Measurements from ENCODE around the gene CORO1C.
A peak's percentile ranks its signal among the peaks of the same experiment; 100 is the strongest.

Gene CORO1C

GRCh38 chr12:108616359-108616758 lies 115.0 kb downstream of the CORO1C start:
- DNase-seq (ENCODE audit: low read depth in 2 of 2): no peak

- DNase-seq (ENCODE audit: low read depth in 2 of 2): no peak
Observed at GRCh38 chr12:108615918-108616317, 115.4 kb downstream of the CORO1C start.

- DNase-seq (ENCODE audit: low read depth in 2 of 2): no peak
Observed at GRCh38 chr12:108614639-108615038, 116.7 kb downstream of the CORO1C start.

- DNase-seq (ENCODE audit: low read depth in 2 of 2): no peak
Observed at GRCh38 chr12:108614041-108614440, 117.3 kb downstream of the CORO1C start.

- no peak for DNase-seq (ENCODE audit: low read depth in 2 of 2)
Observed at GRCh38 chr12:108613548-108613947, 117.8 kb downstream of the CORO1C start.

GRCh38 chr12:108612788-108613282 lies 118.5 kb downstream of the CORO1C start:
- DNase-seq (ENCODE audit: low read depth in 2 of 2): no peak

- DNase-seq (ENCODE audit: low read depth in 2 of 2): peak in 1 of 2 experiments; percentile 65
Observed at GRCh38 chr12:108611884-108612415, 119.4 kb downstream of the CORO1C start.

GRCh38 chr12:108610856-108611605 lies 120.3 kb downstream of the CORO1C start:
- DNase-seq (ENCODE audit: low read depth in 2 of 2): no peak

GRCh38 chr12:108610336-108610815 lies 120.9 kb downstream of the CORO1C start:
- DNase-seq (ENCODE audit: low read depth in 2 of 2): no peak

GRCh38 chr12:108609537-108610335 lies 121.6 kb downstream of the CORO1C start:
- peak; percentile 81 for DNase-seq (ENCODE audit: low read depth in 2 of 2)

GRCh38 chr12:108608616-108609015 lies 122.7 kb downstream of the CORO1C start:
- DNase-seq (ENCODE audit: low read depth in 2 of 2): no peak

GRCh38 chr12:108607981-108608600 lies 123.2 kb downstream of the CORO1C start:
- DNase-seq (ENCODE audit: low read depth in 2 of 2): no peak

GRCh38 chr12:108606492-108606891 lies 124.8 kb downstream of the CORO1C start:
- DNase-seq (ENCODE audit: low read depth in 2 of 2): no peak

- DNase-seq (ENCODE audit: low read depth in 2 of 2): no peak
Observed at GRCh38 chr12:108605690-108606406, 125.5 kb downstream of the CORO1C start.

- DNase-seq (ENCODE audit: low read depth in 2 of 2): no peak
Observed at GRCh38 chr12:108605000-108605689, 126.2 kb downstream of the CORO1C start.

GRCh38 chr12:108604208-108604941 lies 126.9 kb downstream of the CORO1C start:
- DNase-seq (ENCODE audit: low read depth in 2 of 2): no peak

GRCh38 chr12:108603743-108604142 lies 127.6 kb downstream of the CORO1C start:
- DNase-seq (ENCODE audit: low read depth in 2 of 2): no peak

- no peak for DNase-seq (ENCODE audit: low read depth in 2 of 2)
Observed at GRCh38 chr12:108602976-108603704, 128.2 kb downstream of the CORO1C start.

- DNase-seq (ENCODE audit: low read depth in 2 of 2): no peak
Observed at GRCh38 chr12:108602209-108602705, 129.1 kb downstream of the CORO1C start.
